CD4-positive, alpha-beta T cell treated with Interleukin-6 at 100 ng/mL for 8 hours (primary cell): ENCODE results near the gene SERPINB8.

ENCODE experiments used
- DNase-seq: peaks from one replicate; pipeline ENCODE4 v3.0.0-alpha.2; 2020; ENCODE audit warnings: mixed read lengths, low spot score

Gene SERPINB8

DNA sequence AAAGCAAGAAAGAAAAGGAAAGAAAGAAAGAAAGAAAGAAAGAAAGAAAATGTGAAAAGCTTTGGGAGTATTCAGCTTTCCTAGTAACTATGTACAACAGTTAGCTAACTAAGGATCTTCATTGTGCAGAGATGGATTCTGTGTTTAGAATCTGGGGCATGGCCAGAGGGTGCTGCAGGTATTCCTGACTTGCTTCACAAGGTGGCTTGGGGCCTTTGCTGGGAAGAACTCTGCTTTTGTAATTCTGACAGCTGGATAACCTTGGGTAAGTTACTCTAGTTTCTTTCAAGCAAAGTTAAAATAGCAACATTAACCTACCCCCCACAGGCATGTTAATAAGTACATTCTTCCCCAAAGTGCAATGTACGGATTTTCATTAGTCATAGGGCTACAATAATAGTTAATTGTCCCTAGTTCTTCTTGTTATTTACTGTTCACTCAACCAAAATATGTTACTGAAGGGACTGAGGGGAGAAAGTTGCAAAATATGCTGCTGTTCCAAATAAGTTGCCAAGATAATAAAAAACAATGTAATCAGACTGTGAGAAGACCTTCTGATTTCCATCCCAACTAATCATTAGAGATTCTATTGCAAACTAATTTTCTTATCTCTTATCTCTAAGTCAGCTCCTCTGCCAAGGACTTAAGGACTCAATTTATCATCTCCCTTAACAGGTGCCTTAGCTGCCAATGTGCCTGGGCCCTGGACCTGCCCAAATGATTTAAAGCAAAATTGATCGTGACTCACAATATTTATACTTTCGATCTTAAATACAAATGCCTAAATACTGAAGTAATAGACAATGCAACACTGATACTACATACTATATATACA lies 50.3 kb downstream of the SERPINB8 start:
- no peak for DNase-seq

GRCh38 chr18:64026350-64026749 lies 56.5 kb downstream of the SERPINB8 start:
- DNase-seq, result no peak

- no peak for DNase-seq
Observed at GRCh38 chr18:64027931-64028695, 58.2 kb downstream of the SERPINB8 start.

- no peak for DNase-seq
Observed at GRCh38 chr18:64029096-64029495, 59.2 kb downstream of the SERPINB8 start.

DNA sequence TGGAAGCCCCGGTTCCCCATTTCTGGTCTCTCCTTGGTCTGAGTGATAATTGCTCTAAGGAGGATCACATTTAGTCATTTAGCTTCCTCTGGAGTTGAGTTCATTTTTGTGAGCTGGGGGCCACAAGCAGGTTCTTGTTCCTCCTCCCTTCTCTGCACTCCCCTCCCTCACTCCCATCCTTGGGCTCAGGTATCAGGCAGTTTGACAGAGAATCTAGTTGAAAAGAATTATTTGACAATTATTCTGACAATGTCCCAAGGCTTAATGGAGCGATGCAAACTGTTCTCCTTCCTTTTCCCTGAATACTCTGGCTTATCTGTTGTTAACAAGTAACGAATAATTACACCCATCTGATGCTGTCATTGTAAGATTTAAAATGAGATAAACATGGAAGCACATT lies 61.5 kb downstream of the SERPINB8 start:
- no peak for DNase-seq

GRCh38 chr18:64032312-64032711 lies 62.4 kb downstream of the SERPINB8 start:
- DNase-seq, result no peak

GRCh38 chr18:64037812-64038414 lies 68.0 kb downstream of the SERPINB8 start:
- no peak for DNase-seq
